Hindlimb muscle (tissue), 1 donor: ENCODE results near the gene TIMM23. TPM values are rescaled to one million over a fixed set of nuclear protein-coding genes. Genes with fewer than 3 reads are reported as not detected.

Experiments used
- polyA plus RNA-seq: library from polyadenylated mRNA; unstranded; fragments of 120-200 nt; gene quantifications from one replicate; pipeline ENCODE4 v1.2.1, GENCODE V29; 2013; ENCODE audit not compliant: insufficient read length

TIMM23 gene
- polyA plus RNA-seq, 1 donor: 49.5 TPM

Other genes with a start within 250 kb of the TIMM23 start
- 29.7 TPM for gene WASHC2C, start 245.2 kb upstream of the TIMM23 start, polyA plus RNA-seq
- 21.7 TPM for gene AGAP4, start 125.0 kb upstream of the TIMM23 start, polyA plus RNA-seq
- 104 TPM for gene NCOA4, start 58.1 kb downstream of the TIMM23 start, polyA plus RNA-seq
- gene MSMB, start 73.8 kb downstream of the TIMM23 start, polyA plus RNA-seq: not detected